Measurements from ENCODE around the gene IRS2.

IRS2 gene

GRCh38 chr13:109730812-109731335 is 55.5 kb downstream of the IRS2 start:
- no peak for TF ChIP-seq CTCF (IDR thresholded peaks at IDR 0.05; ENCODE audit: insufficient read depth, low read length, poor library complexity, severe bottlenecking)
- no peaks in the 10 kb centered on the region for H3K36me3 ChIP-seq (ENCODE audit: control insufficient read depth, insufficient read depth, low read length)
- no peak overlapping the region for H3K4me3 ChIP-seq (replicated peaks; ENCODE audit: low read depth, low read length)
- no peak for DNase-seq (ENCODE audit: extremely low read depth, insufficient read length)
- no peaks in the 10 kb centered on the region for H3K27me3 ChIP-seq (replicated peaks; ENCODE audit: control insufficient read depth, insufficient read depth, low read length)

GRCh38 chr13:109728791-109729731 is 57.3 kb downstream of the IRS2 start:
- Histone ChIP-seq H3K4me3 (replicated peaks; ENCODE audit: low read depth, low read length) (no peak overlapping the region), H3K27me3 (replicated peaks; ENCODE audit: control insufficient read depth, insufficient read depth, low read length) (no peaks in the 10 kb centered on the region), H3K36me3 (ENCODE audit: control insufficient read depth, insufficient read depth, low read length) (no peaks in the 10 kb centered on the region)
- no peak for TF ChIP-seq CTCF (IDR thresholded peaks at IDR 0.05; ENCODE audit: insufficient read depth, low read length, poor library complexity, severe bottlenecking)
- no peak for DNase-seq (ENCODE audit: extremely low read depth, insufficient read length)

GRCh38 chr13:109728061-109728460 is 58.3 kb downstream of the IRS2 start:
- H3K27me3 ChIP-seq (replicated peaks; ENCODE audit: control insufficient read depth, insufficient read depth, low read length), result no peaks in the 10 kb centered on the region
- H3K4me3 ChIP-seq (replicated peaks; ENCODE audit: low read depth, low read length), result no peak overlapping the region
- TF ChIP-seq CTCF (IDR thresholded peaks at IDR 0.05; ENCODE audit: insufficient read depth, low read length, poor library complexity, severe bottlenecking), result no peak
- H3K36me3 ChIP-seq (ENCODE audit: control insufficient read depth, insufficient read depth, low read length), result no peaks in the 10 kb centered on the region
- DNase-seq (ENCODE audit: extremely low read depth, insufficient read length), result no peak

- Histone ChIP-seq H3K27me3 (replicated peaks; ENCODE audit: control insufficient read depth, insufficient read depth, low read length) (no peaks in the 10 kb centered on the region), H3K36me3 (ENCODE audit: control insufficient read depth, insufficient read depth, low read length) (no peaks in the 10 kb centered on the region), H3K4me3 (replicated peaks; ENCODE audit: low read depth, low read length) (no peak overlapping the region)
- no peak for DNase-seq (ENCODE audit: extremely low read depth, insufficient read length)
- TF ChIP-seq CTCF (IDR thresholded peaks at IDR 0.05; ENCODE audit: insufficient read depth, low read length, poor library complexity, severe bottlenecking), result no peak
Observed at GRCh38 chr13:109727251-109727650, 59.1 kb downstream of the IRS2 start.

- Histone ChIP-seq H3K27me3 (replicated peaks; ENCODE audit: control insufficient read depth, insufficient read depth, low read length) (no peaks in the 10 kb centered on the region; the same call in 1 of the 2 replicates), H3K36me3 (ENCODE audit: control insufficient read depth, insufficient read depth, low read length) (no peaks in the 10 kb centered on the region), H3K4me3 (replicated peaks; ENCODE audit: low read depth, low read length) (no peak overlapping the region)
- no peak for DNase-seq (ENCODE audit: extremely low read depth, insufficient read length)
- no peak for TF ChIP-seq CTCF (IDR thresholded peaks at IDR 0.05; ENCODE audit: insufficient read depth, low read length, poor library complexity, severe bottlenecking)
Observed at GRCh38 chr13:109725995-109726637, 60.3 kb downstream of the IRS2 start.

All from GM06990 (cell line).